Activated naive CD4-positive, alpha-beta T cell treated with anti-CD3 and anti-CD28 coated beads for 36 hours (primary cell): ENCODE data around the gene LCN12. TPM values are rescaled to one million over a fixed set of nuclear protein-coding genes. Genes with fewer than 3 reads are reported as not detected.
A peak's percentile ranks its signal among the peaks of the same experiment; 100 is the strongest.

Experiments used
- CTCF ChIA-PET: fragments of 350-600 bp; sonication (Branson Sonifier 250); formaldehyde crosslinking; loops from one replicate; lab custom pipeline; 2021; ENCODE audit warnings: antibody characterized with exemption; lab: Charles Lee
- DNase-seq: peaks from one replicate; pipeline ENCODE4 v3.0.0-alpha.2; 2020
- H3K27ac Mint-ChIP-seq: one replicate; pipeline ENCODE4 v1.8.0; 2021; ENCODE audit warnings: mild to moderate bottlenecking, mixed read lengths
- H3K27me3 Mint-ChIP-seq: one replicate; pipeline ENCODE4 v1.8.0; 2021; ENCODE audit warnings: low read depth, mixed read lengths
- H3K36me3 Mint-ChIP-seq: one replicate; pipeline ENCODE4 v1.8.0; 2021; ENCODE audit warnings: low read depth, mixed read lengths
- H3K4me1 Mint-ChIP-seq: one replicate; pipeline ENCODE4 v1.8.0; 2021; ENCODE audit warnings: low read depth, mixed read lengths
- H3K4me3 Mint-ChIP-seq: one replicate; pipeline ENCODE4 v1.8.0; 2021; ENCODE audit warnings: mild to moderate bottlenecking, moderate library complexity, mixed read lengths
- H3K9me3 Mint-ChIP-seq: one replicate; pipeline ENCODE4 v1.8.0; 2021; ENCODE audit warnings: mixed read lengths
- intact Hi-C: fragments of 100-400 bp; cut with micrococcal nuclease; formaldehyde crosslinking; loops from one replicate; pipeline ENCODE4 v1.15.1; 2023
- total RNA-seq, 2 experiments: library from RNA; stranded (reverse); gene quantifications; one replicate each; pipeline ENCODE4 v1.2.3, GENCODE V29; 2021

LCN12 gene
- total RNA-seq, 2 experiments from 2014 or later: 1.1 to 1.9 TPM

DNA sequence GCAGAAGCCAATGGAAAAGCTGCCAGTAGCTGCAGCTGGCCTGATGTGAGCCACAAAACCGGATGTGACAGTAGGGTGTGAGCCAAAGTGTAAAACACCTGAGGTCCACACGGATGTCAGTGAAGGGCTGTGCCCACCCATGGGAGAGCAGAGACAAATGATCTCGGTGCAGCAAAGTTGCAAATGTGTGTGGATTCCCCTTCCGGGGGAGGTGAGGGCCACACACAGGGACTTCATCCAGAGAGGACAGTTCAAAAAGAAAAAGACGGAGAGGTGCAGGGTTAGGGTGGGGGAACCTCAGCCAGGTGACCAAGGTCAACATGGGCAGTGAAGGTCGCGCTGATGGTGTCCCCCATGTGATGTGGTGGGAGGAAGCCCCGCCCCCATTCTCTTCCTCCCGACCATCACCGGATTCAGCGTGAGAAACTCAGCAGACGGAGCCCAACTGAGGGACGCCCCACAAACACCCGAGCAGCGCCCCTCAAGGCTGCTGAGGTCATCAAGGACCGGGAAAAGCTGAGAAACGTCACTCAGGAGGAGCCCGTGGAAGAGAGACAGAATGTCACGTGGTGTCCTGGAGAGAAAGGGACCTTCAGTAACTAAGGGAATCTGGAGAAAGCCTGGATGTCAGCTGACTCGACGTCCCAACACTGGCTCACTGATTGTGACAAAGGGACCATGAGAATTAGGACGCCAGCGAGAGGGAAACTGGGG, 13.9 kb downstream of the LCN12 start:
- Mint-ChIP-seq H3K4me3 (no peak overlapping the region), H3K27me3 (no peaks in the 10 kb centered on the region), H3K27ac (no peak overlapping the region), H3K36me3 (no peaks in the 10 kb centered on the region), H3K4me1 (peaks cover 10% of the 10 kb centered on the region), H3K9me3 (no peaks in the 10 kb centered on the region)
- peak; percentile 36 for DNase-seq
- CTCF ChIA-PET: interaction anchor here (1.1 kb wide), 1 partner anchor 18 kb away, joined by 3 read pairs; no protein-coding TSS in a partner anchor
- intact Hi-C loops: no loop called here

DNA sequence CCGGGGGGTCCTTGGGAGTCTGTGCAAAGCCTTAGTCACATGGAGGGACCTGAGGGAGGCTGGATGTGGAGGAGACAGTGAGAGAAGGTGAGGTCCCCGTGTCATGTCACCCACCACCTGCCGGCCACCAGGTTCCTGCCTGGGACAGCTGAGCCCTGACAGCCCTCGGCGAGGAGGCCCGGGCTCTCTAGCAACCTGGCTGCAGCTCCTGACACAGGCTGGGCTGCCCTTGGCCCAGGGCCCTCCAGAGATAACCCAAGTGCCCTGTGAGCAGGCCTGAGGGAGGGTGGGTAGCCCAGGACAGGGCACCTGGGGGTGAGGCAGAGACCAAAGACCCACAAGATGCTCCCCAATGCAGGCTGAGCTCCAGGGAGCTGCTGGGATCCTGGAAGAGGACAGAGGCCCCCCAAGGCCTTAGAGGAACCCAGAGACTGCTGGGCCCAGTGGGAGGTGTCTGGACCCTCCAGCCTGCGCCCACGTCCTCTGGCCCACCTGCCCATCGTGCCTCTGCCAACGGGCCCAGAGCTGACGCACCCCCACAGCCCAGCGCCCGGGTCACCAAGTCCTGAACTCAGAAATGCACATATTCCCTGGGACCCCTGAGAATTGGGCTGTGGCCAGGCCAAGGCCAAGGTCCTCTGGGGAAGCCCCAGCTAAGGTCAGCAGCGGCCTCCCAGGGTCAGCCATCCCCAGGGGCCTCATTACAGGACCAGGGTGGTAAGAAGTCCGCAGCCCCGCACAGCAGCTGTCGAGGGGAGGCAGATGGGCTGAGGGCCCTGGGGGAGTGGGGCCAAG, 16.5 kb downstream of the LCN12 start:
- Mint-ChIP-seq H3K27me3 (no peaks in the 10 kb centered on the region), H3K4me1 (peaks cover 10% of the 10 kb centered on the region), H3K27ac (no peak overlapping the region), H3K9me3 (no peaks in the 10 kb centered on the region), H3K36me3 (no peaks in the 10 kb centered on the region), H3K4me3 (no peak overlapping the region)
- CTCF ChIA-PET: no interaction called here
- DNase-seq: no peak
- intact Hi-C loops: no loop called here

- CTCF ChIA-PET: no interaction called here
- Mint-ChIP-seq H3K27ac (no peak overlapping the region), H3K4me3 (no peak overlapping the region), H3K4me1 (peaks cover 10% of the 10 kb centered on the region), H3K9me3 (no peaks in the 10 kb centered on the region), H3K27me3 (no peaks in the 10 kb centered on the region), H3K36me3 (no peaks in the 10 kb centered on the region)
- DNase-seq: no peak
- intact Hi-C loops: no loop called here
Measured at GRCh38 chr9:136969150-136969549, 17.1 kb downstream of the LCN12 start.

- H3K9me3 Mint-ChIP-seq: no peaks in the 10 kb centered on the region
- H3K4me3 Mint-ChIP-seq: no peak overlapping the region
- CTCF ChIA-PET: interaction anchor here (0.6 kb wide), 1 partner anchor 60 kb away, joined by 3 read pairs; no protein-coding TSS in a partner anchor
- no peaks in the 10 kb centered on the region for H3K27me3 Mint-ChIP-seq
- H3K4me1 Mint-ChIP-seq: peaks cover 9% of the 10 kb centered on the region
- H3K27ac Mint-ChIP-seq: no peak overlapping the region
- H3K36me3 Mint-ChIP-seq: no peaks in the 10 kb centered on the region
- DNase-seq: no peak
- intact Hi-C loops: no loop called here
Measured at GRCh38 chr9:136969774-136970173, 17.7 kb downstream of the LCN12 start.

DNA sequence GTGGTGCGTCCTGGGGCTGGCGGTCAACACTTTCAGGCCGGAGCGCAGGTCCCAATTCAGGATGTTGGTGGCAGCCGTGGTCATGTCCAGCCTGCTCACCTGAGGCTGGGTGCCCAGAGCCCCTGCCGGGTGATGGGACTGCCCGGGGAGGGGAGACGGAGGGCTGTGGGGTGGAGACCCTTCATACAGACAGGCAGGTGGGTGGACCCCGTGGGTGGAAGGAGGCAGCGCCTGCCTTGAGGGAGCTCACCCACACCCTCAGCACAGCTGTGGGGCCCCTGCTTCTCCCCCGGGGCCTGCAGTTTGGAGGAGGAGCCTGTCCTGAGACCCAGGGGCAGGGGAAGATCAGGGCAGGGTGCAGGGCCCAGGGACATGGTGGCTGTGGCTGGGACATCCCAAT, 18.3 kb downstream of the LCN12 start:
- Mint-ChIP-seq H3K9me3 (no peaks in the 10 kb centered on the region), H3K27me3 (no peaks in the 10 kb centered on the region), H3K27ac (no peak overlapping the region), H3K36me3 (no peaks in the 10 kb centered on the region), H3K4me1 (peaks cover 14% of the 10 kb centered on the region), H3K4me3 (no peak overlapping the region)
- DNase-seq: no peak
- intact Hi-C loops: no loop called here
- CTCF ChIA-PET: interaction anchor here (0.6 kb wide), 1 partner anchor 59 kb away, joined by 3 read pairs; no protein-coding TSS in a partner anchor

DNA sequence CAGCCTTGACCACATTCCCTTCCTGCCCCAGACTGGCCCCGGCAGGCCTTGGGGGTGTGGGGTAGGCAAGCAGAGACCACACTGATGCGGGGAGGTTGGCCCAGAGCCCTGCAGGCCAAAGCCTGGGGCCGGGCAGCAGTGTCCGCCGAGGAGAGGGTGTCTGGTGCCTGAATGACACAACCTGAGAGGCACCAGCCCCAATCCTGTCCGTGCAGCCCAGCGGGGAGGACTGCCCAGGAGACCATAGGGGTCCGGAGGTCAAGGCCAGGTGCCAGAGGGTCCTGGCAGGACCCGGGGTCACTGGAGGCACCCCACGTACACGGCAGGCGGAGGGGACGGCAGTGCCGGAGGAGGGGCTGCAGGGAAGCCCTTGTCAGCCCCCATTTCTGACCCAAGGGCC, 19.7 kb downstream of the LCN12 start:
- Mint-ChIP-seq H3K9me3 (no peaks in the 10 kb centered on the region), H3K4me3 (no peak overlapping the region), H3K36me3 (no peaks in the 10 kb centered on the region), H3K27me3 (no peaks in the 10 kb centered on the region), H3K27ac (no peak overlapping the region), H3K4me1 (peaks cover 12% of the 10 kb centered on the region)
- intact Hi-C loops: no loop called here
- DNase-seq: no peak
- CTCF ChIA-PET: interaction anchor here (0.8 kb wide), 1 partner anchor 21 kb away, joined by 3 read pairs; no protein-coding TSS in a partner anchor

DNA sequence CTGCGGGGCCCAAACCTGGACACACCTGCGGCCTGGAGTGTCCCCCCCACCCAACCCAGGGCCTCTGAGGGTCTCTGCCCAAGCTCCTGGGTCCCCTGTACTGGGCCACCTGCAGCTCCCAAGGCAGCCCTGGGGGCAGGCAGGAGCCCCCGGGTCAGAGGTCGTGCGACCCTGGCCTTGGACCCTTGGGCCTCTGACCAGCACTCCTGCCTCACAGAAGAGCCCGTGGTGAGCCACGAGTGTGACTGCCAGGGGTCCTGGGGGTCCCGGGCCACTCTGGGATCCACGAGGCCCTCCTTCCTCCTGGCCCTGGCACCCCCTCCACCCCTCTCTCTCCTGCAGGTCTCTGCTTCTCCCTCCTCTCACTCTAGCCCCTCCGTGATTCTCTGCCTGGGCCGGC, 20.3 kb downstream of the LCN12 start:
- no peak for DNase-seq
- Mint-ChIP-seq H3K9me3 (no peaks in the 10 kb centered on the region), H3K27me3 (no peaks in the 10 kb centered on the region), H3K27ac (no peak overlapping the region), H3K4me1 (peaks cover 12% of the 10 kb centered on the region), H3K36me3 (no peaks in the 10 kb centered on the region), H3K4me3 (no peak overlapping the region)
- intact Hi-C loops: no loop called here
- CTCF ChIA-PET: interaction anchor here (0.8 kb wide), 1 partner anchor 21 kb away, joined by 3 read pairs; no protein-coding TSS in a partner anchor

GRCh38 chr9:136972743-136973142, 20.7 kb downstream of the LCN12 start:
- Mint-ChIP-seq H3K27ac (no peak overlapping the region), H3K4me1 (peaks cover 14% of the 10 kb centered on the region), H3K36me3 (no peaks in the 10 kb centered on the region), H3K9me3 (no peaks in the 10 kb centered on the region), H3K27me3 (no peaks in the 10 kb centered on the region), H3K4me3 (no peak overlapping the region)
- CTCF ChIA-PET: interaction anchor here (0.8 kb wide), 1 partner anchor 22 kb away, joined by 3 read pairs; no protein-coding TSS in a partner anchor
- DNase-seq: no peak
- intact Hi-C loops: no loop called here

GRCh38 chr9:136973618-136974617, 21.8 kb downstream of the LCN12 start:
- no peak for DNase-seq
- H3K27me3 Mint-ChIP-seq: no peaks in the 10 kb centered on the region
- H3K4me1 Mint-ChIP-seq: peaks cover 14% of the 10 kb centered on the region
- H3K4me3 Mint-ChIP-seq: no peak overlapping the region
- no peaks in the 10 kb centered on the region for H3K36me3 Mint-ChIP-seq
- CTCF ChIA-PET: interaction anchor here (0.6 to 3.2 kb wide), 4 partner anchors 26 to 161 kb away, joined by 3 to 14 read pairs (median 6); no protein-coding TSS in a partner anchor
- intact Hi-C loops: no loop called here
- no peaks in the 10 kb centered on the region for H3K9me3 Mint-ChIP-seq
- H3K27ac Mint-ChIP-seq: no peak overlapping the region

GRCh38 chr9:136974817-136975535, 22.9 kb downstream of the LCN12 start:
- no peaks in the 10 kb centered on the region for H3K27me3 Mint-ChIP-seq
- no peak overlapping the region for H3K4me3 Mint-ChIP-seq
- no peaks in the 10 kb centered on the region for H3K9me3 Mint-ChIP-seq
- intact Hi-C loops: no loop called here
- H3K27ac Mint-ChIP-seq: no peak overlapping the region
- no peaks in the 10 kb centered on the region for H3K36me3 Mint-ChIP-seq
- H3K4me1 Mint-ChIP-seq: peaks cover 14% of the 10 kb centered on the region
- DNase-seq: no peak
- CTCF ChIA-PET: interaction anchor here (0.6 to 3.2 kb wide), 4 partner anchors 27 to 162 kb away, joined by 3 to 14 read pairs (median 6); no protein-coding TSS in a partner anchor

GRCh38 chr9:136975644-136976043, 23.6 kb downstream of the LCN12 start:
- CTCF ChIA-PET: interaction anchor here (3.2 kb wide), 1 partner anchor 59 kb away, joined by 14 read pairs; no protein-coding TSS in a partner anchor
- H3K4me1 Mint-ChIP-seq: peaks cover 14% of the 10 kb centered on the region
- H3K27ac Mint-ChIP-seq: no peak overlapping the region
- peaks cover 1% of the 10 kb centered on the region for H3K27me3 Mint-ChIP-seq
- intact Hi-C loops: no loop called here
- no peak overlapping the region for H3K4me3 Mint-ChIP-seq
- no peaks in the 10 kb centered on the region for H3K36me3 Mint-ChIP-seq
- DNase-seq: peak; percentile 45
- no peaks in the 10 kb centered on the region for H3K9me3 Mint-ChIP-seq
